ENCODE results near the gene KLF13.

The KLF13 gene

GRCh38 chr15:31278544-31279220 is 48.0 kb upstream of the KLF13 start:
- no peak overlapping the region for H3K4me2 ChIP-seq (ENCODE audit: low read length)
- H2AFZ ChIP-seq (ENCODE audit: low read length), result no peak overlapping the region
- H3K9me2 ChIP-seq (ENCODE audit: low read depth, low read length), result no peaks in the 10 kb centered on the region
- no peaks in the 10 kb centered on the region for H3K79me2 ChIP-seq (ENCODE audit: insufficient read depth, low read length)
- no peaks in the 10 kb centered on the region for H4K20me1 ChIP-seq (ENCODE audit: insufficient read depth, low read length)
- H3K9me3 ChIP-seq (ENCODE audit: low read length), result peaks cover 6% of the 10 kb centered on the region; the same call in 1 of the 2 replicates
- no peaks in the 10 kb centered on the region for H3F3A ChIP-seq (ENCODE audit: insufficient read depth, low read length)
- no peak overlapping the region for H3K27ac ChIP-seq (ENCODE audit: low read depth, low read length, poor library complexity, severe bottlenecking)
- H3K27me3 ChIP-seq (ENCODE audit: insufficient read depth, low read length), result no peaks in the 10 kb centered on the region
- no peaks in the 10 kb centered on the region for H3K36me3 ChIP-seq (ENCODE audit: insufficient read depth, low read length)
- no peak overlapping the region for H3K9ac ChIP-seq (ENCODE audit: low read length)
- TF ChIP-seq EZH2 (IDR thresholded peaks at IDR 0.05; ENCODE audit: borderline replicate concordance, low read length), result no peak
- TF ChIP-seq, protein P1, sequence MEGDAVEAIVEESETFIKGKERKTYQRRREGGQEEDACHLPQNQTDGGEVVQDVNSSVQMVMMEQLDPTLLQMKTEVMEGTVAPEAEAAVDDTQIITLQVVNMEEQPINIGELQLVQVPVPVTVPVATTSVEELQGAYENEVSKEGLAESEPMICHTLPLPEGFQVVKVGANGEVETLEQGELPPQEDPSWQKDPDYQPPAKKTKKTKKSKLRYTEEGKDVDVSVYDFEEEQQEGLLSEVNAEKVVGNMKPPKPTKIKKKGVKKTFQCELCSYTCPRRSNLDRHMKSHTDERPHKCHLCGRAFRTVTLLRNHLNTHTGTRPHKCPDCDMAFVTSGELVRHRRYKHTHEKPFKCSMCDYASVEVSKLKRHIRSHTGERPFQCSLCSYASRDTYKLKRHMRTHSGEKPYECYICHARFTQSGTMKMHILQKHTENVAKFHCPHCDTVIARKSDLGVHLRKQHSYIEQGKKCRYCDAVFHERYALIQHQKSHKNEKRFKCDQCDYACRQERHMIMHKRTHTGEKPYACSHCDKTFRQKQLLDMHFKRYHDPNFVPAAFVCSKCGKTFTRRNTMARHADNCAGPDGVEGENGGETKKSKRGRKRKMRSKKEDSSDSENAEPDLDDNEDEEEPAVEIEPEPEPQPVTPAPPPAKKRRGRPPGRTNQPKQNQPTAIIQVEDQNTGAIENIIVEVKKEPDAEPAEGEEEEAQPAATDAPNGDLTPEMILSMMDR (IDR thresholded peaks at IDR 0.05; ENCODE audit: low read length), result no peak
- H3K4me3 ChIP-seq (ENCODE audit: low read depth, low read length, poor library complexity, severe bottlenecking), result no peak overlapping the region
- H3K4me1 ChIP-seq (ENCODE audit: insufficient read depth, low read length, severe bottlenecking), result peaks cover 21% of the 10 kb centered on the region

GRCh38 chr15:31279221-31280045 is 47.2 kb upstream of the KLF13 start:
- TF ChIP-seq EZH2 (IDR thresholded peaks at IDR 0.05; ENCODE audit: borderline replicate concordance, low read length), result no peak
- TF ChIP-seq, protein P1 (IDR thresholded peaks at IDR 0.05; ENCODE audit: low read length), result no peak
- H2AFZ ChIP-seq (ENCODE audit: low read length), result no peak overlapping the region
- H3K4me3 ChIP-seq (ENCODE audit: low read depth, low read length, poor library complexity, severe bottlenecking), result no peak overlapping the region
- H3K36me3 ChIP-seq (ENCODE audit: insufficient read depth, low read length), result no peaks in the 10 kb centered on the region
- H3F3A ChIP-seq (ENCODE audit: insufficient read depth, low read length), result no peaks in the 10 kb centered on the region
- H3K9ac ChIP-seq (ENCODE audit: low read length), result no peak overlapping the region; the same call in 1 of the 2 replicates
- H4K20me1 ChIP-seq (ENCODE audit: insufficient read depth, low read length), result no peaks in the 10 kb centered on the region
- H3K4me2 ChIP-seq (ENCODE audit: low read length), result peak overlapping the region; percentile 9; the same call in 1 of the 2 replicates
- H3K27ac ChIP-seq (ENCODE audit: low read depth, low read length, poor library complexity, severe bottlenecking), result peak overlapping the region; percentile 21
- H3K27me3 ChIP-seq (ENCODE audit: insufficient read depth, low read length), result no peaks in the 10 kb centered on the region
- peaks cover 8% of the 10 kb centered on the region; the same call in 1 of the 2 replicates for H3K9me3 ChIP-seq (ENCODE audit: low read length)
- no peaks in the 10 kb centered on the region for H3K79me2 ChIP-seq (ENCODE audit: insufficient read depth, low read length)
- H3K9me2 ChIP-seq (ENCODE audit: low read depth, low read length), result no peaks in the 10 kb centered on the region
- H3K4me1 ChIP-seq (ENCODE audit: insufficient read depth, low read length, severe bottlenecking), result peaks cover 19% of the 10 kb centered on the region

DNA sequence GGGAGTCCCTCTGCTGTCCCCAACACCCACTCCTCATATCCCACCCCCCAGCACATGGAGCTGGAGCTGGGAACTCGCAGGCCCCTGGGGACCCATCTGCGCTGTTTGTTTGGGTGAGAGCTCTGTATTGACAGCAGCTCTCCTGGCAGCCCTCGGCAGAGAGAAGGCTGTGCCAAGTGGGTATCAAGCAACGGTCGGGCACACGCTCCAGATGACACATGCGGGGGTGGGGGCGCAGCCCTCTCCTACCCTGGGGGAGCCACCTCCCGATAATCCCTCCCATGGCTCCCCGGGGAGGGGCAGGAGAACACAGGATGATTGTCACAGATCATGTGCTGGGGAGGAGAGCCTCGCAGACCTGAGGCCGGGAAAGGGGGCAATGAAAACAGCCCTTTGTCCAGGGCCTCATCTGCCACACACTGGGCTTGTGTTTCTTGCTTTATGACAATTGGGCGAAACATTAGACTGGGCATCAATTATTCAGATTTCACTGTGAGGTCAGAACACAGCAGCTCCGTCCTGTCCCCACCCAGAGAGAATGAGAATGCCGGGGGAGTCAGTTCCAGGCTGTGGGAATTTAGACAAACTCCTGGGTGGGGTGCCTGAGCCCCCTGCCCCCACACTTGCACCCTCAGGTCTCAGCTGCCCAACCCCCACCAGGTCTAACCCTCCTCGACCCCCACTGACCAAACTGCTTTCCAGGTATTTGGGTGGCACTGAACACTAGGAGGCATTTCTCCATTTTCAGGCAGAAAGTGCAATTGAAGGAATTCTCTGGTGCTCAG is 46.4 kb upstream of the KLF13 start:
- Histone ChIP-seq H3K9me2 (ENCODE audit: low read depth, low read length) (no peaks in the 10 kb centered on the region), H3F3A (ENCODE audit: insufficient read depth, low read length) (no peaks in the 10 kb centered on the region), H3K9ac (ENCODE audit: low read length) (no peak overlapping the region; the same call in 1 of the 2 replicates), H3K4me3 (ENCODE audit: low read depth, low read length, poor library complexity, severe bottlenecking) (no peak overlapping the region), H3K36me3 (ENCODE audit: insufficient read depth, low read length) (no peaks in the 10 kb centered on the region), H3K4me1 (ENCODE audit: insufficient read depth, low read length, severe bottlenecking) (peaks cover 19% of the 10 kb centered on the region), H3K27ac (ENCODE audit: low read depth, low read length, poor library complexity, severe bottlenecking) (peak overlapping the region; percentile 21), H3K4me2 (ENCODE audit: low read length) (peak overlapping the region; percentile 9; the same call in 1 of the 2 replicates), H3K27me3 (ENCODE audit: insufficient read depth, low read length) (no peaks in the 10 kb centered on the region), H3K9me3 (ENCODE audit: low read length) (peaks cover 8% of the 10 kb centered on the region; the same call in 1 of the 2 replicates), H4K20me1 (ENCODE audit: insufficient read depth, low read length) (no peaks in the 10 kb centered on the region), H3K79me2 (ENCODE audit: insufficient read depth, low read length) (no peaks in the 10 kb centered on the region), H2AFZ (ENCODE audit: low read length) (no peak overlapping the region)
- TF ChIP-seq, protein P1 (IDR thresholded peaks at IDR 0.05; ENCODE audit: low read length), result no peak
- TF ChIP-seq EZH2 (IDR thresholded peaks at IDR 0.05; ENCODE audit: borderline replicate concordance, low read length), result no peak

Measured in OCI-LY1 (cell line).